Measurements from ENCODE around the gene VAT1.
"Not testable (repeated sequence)": the region's sequence is repeated elsewhere in the genome, so short reads cannot be mapped to it uniquely, and the experiment has no call there.

The VAT1 gene

GRCh38 chr17:42975265-42975664 is 46.9 kb downstream of the VAT1 start:
- H3K9me3 Mint-ChIP-seq: peaks cover 4% of the 10 kb centered on the region
- DNase-seq: no peak
- peaks cover 30% of the 10 kb centered on the region for H3K4me1 Mint-ChIP-seq
- H3K36me3 Mint-ChIP-seq (ENCODE audit: low read depth): peaks cover 8% of the 10 kb centered on the region
- TF ChIP-seq CTCF (IDR thresholded peaks at IDR 0.05): no peak
- peak overlapping the region; percentile 62 for H3K27ac Mint-ChIP-seq
- H3K27me3 Mint-ChIP-seq (ENCODE audit: low read depth, poor library complexity): peaks cover 5% of the 10 kb centered on the region
- H3K4me3 Mint-ChIP-seq: no peak overlapping the region

- not testable (repeated sequence) for H3K27me3 Mint-ChIP-seq (ENCODE audit: low read depth, poor library complexity); H3K9me3 Mint-ChIP-seq; H3K36me3 Mint-ChIP-seq (ENCODE audit: low read depth); H3K4me3 Mint-ChIP-seq; H3K27ac Mint-ChIP-seq; DNase-seq
- peaks cover 33% of the 10 kb centered on the region for H3K4me1 Mint-ChIP-seq
Measured at GRCh38 chr17:42973323-42973722, 48.9 kb downstream of the VAT1 start.

GRCh38 chr17:42971589-42971988 is 50.6 kb downstream of the VAT1 start:
- peaks cover 34% of the 10 kb centered on the region for H3K4me1 Mint-ChIP-seq

DNA sequence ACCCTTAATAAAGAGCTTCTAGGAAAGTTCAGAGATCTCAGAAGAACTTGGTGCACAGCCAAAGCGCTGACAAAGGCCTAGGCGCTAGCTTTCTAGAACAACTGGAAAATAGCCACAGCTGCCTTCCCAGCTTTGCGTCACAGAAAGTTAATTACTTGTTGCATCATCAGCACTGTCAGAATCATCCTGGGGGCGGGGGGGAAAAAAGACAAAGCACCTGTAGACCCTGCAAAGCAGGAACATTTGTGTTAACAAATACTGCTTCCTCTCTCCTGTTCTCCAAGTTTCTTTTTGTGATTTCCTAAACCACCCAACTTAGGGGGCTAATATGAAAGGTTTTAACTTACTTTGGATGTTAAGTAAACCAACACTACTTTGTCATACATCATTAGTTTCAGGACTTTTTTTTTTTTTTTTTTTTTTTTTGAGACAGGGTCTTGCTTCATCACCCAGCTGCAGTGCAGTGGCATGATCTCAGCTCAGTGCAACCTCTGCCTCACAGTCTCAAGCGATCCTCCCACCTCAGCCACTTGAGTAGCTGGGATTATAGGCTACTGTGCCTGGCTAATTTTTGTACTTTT is 53.1 kb downstream of the VAT1 start:
- no peak for DNase-seq
- Mint-ChIP-seq H3K9me3 (peaks cover 4% of the 10 kb centered on the region), H3K27ac (peak overlapping the region; percentile 71), H3K36me3 (ENCODE audit: low read depth) (peaks cover 8% of the 10 kb centered on the region), H3K27me3 (ENCODE audit: low read depth, poor library complexity) (peaks cover 7% of the 10 kb centered on the region), H3K4me1 (peaks cover 32% of the 10 kb centered on the region), H3K4me3 (peak overlapping the region; percentile 32)
- TF ChIP-seq CTCF (IDR thresholded peaks at IDR 0.05): no peak

More at GRCh38 chr17:42971589-42971988, 50.6 kb downstream of the VAT1 start:
- DNase-seq: no peak
- Mint-ChIP-seq H3K27me3 (ENCODE audit: low read depth, poor library complexity) (peaks cover 9% of the 10 kb centered on the region), H3K9me3 (peaks cover 4% of the 10 kb centered on the region), H3K4me3 (no peak overlapping the region), H3K36me3 (ENCODE audit: low read depth) (peaks cover 8% of the 10 kb centered on the region), H3K27ac (no peak overlapping the region)
- no peak for TF ChIP-seq CTCF (IDR thresholded peaks at IDR 0.05)

DNA sequence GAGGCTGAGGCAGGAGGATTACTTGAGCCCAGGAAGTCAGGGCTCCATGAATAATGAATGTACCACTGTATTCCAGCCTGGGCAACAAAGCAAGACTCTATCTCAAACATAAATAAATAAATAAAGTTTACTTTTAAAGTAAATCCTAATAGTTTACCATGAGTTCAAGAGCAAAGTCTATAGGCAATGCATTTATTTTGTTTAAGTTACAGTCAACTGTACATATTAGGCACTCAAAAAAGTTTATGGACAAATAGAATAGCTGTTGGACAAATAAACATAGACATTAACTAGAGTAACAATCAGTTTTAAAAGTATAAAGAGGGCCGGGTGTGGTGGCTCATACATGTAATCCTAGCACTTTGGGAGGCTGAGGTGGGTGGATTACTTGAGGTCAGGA is 54.3 kb downstream of the VAT1 start:
- Mint-ChIP-seq H3K4me1 (peaks cover 42% of the 10 kb centered on the region), H3K27me3 (ENCODE audit: low read depth, poor library complexity) (peaks cover 7% of the 10 kb centered on the region), H3K27ac (no peak overlapping the region), H3K9me3 (peaks cover 4% of the 10 kb centered on the region), H3K4me3 (no peak overlapping the region), H3K36me3 (ENCODE audit: low read depth) (peaks cover 14% of the 10 kb centered on the region)
- no peak for DNase-seq
- no peak for TF ChIP-seq CTCF (IDR thresholded peaks at IDR 0.05)
